Kidney epithelial cell (primary cell): ENCODE measurements around the gene PRPF6. TPM values are rescaled to one million over a fixed set of nuclear protein-coding genes. Genes with fewer than 3 reads are reported as not detected.

ENCODE experiments used
- DNase-seq: peaks from one replicate; pipeline ENCODE4 v3.0.0-alpha.2; 2010; ENCODE audit warnings: low read depth
- H3K27me3 ChIP-seq: 2 replicates; pipeline ENCODE4 v1.6.0; 2011; ENCODE audit warnings: low read length; ENCODE audit not compliant: control insufficient read depth, insufficient read depth
- H3K36me3 ChIP-seq: 2 replicates; pipeline ENCODE4 v1.5.1; 2011; ENCODE audit warnings: low read length; ENCODE audit not compliant: control insufficient read depth, insufficient read depth
- H3K4me3 ChIP-seq: 2 replicates; pipeline ENCODE4 v1.5.1; 2011; ENCODE audit warnings: low read depth, mild to moderate bottlenecking, control low read depth, low read length
- CTCF ChIP-seq: IDR thresholded peaks from 2 replicates; pipeline ENCODE4 v1.5.1; 2011; ENCODE audit warnings: mild to moderate bottlenecking, moderate library complexity, low read length, control low read depth, inconsistent platforms; ENCODE audit not compliant: insufficient read depth, poor library complexity, severe bottlenecking
- total RNA-seq: library from RNA; depleted of rRNA; stranded (reverse); fragments of >200 nt; gene quantifications from 2 replicates; pipeline ENCODE4 v1.2.3, GENCODE V29; 2015

PRPF6 gene
- total RNA-seq, 1 donor from 2014 or later = 78.5 TPM

- Histone ChIP-seq H3K27me3 (no peaks in the 10 kb centered on the region), H3K4me3 (no peak overlapping the region), H3K36me3 (peaks cover 5% of the 10 kb centered on the region)
- no peak for DNase-seq
- TF ChIP-seq CTCF = no peak
These were observed 19.1 kb upstream of the PRPF6 start for GRCh38 chr20:63961664-63962425.

- Histone ChIP-seq H3K36me3 (peaks cover 5% of the 10 kb centered on the region), H3K27me3 (no peaks in the 10 kb centered on the region), H3K4me3 (no peak overlapping the region)
- DNase-seq = no peak
- TF ChIP-seq CTCF = no peak
These were observed 18.2 kb upstream of the PRPF6 start for GRCh38 chr20:63962426-63963347.

GRCh38 chr20:63963348-63963741 lies 17.6 kb upstream of the PRPF6 start:
- no peak overlapping the region for H3K4me3 ChIP-seq
- TF ChIP-seq CTCF = no peak
- peaks cover 5% of the 10 kb centered on the region for H3K36me3 ChIP-seq
- DNase-seq = no peak
- no peaks in the 10 kb centered on the region for H3K27me3 ChIP-seq

- H3K27me3 ChIP-seq = no peaks in the 10 kb centered on the region
- peaks cover 5% of the 10 kb centered on the region for H3K36me3 ChIP-seq
- no peak for DNase-seq
- H3K4me3 ChIP-seq = no peak overlapping the region
- TF ChIP-seq CTCF = no peak
These were observed 17.1 kb upstream of the PRPF6 start for GRCh38 chr20:63963784-63964301.

GRCh38 chr20:63964412-63964811 lies 16.5 kb upstream of the PRPF6 start:
- no peak for TF ChIP-seq CTCF
- Histone ChIP-seq H3K36me3 (peaks cover 3% of the 10 kb centered on the region), H3K27me3 (no peaks in the 10 kb centered on the region), H3K4me3 (no peak overlapping the region)
- no peak for DNase-seq
